ENCODE results near the gene MALT1.

- TF ChIP-seq EZH2 (IDR thresholded peaks at IDR 0.05) (no peak), POLR2AphosphoS5 (IDR thresholded peaks at IDR 0.05; ENCODE audit: borderline replicate concordance, low read depth, low read length) (no peak)
These were observed 38.7 kb upstream of the MALT1 start for GRCh38 chr18:58632552-58632951.
